ENCODE measurements around the gene UROC1.

- no peak for TF ChIP-seq CTCF (IDR thresholded peaks at IDR 0.05)
- no peak for TF ChIP-seq EZH2phosphoT487 (IDR thresholded peaks at IDR 0.05; ENCODE audit: borderline replicate concordance, low read depth)
- TF ChIP-seq TAF1 (IDR thresholded peaks at IDR 0.05; ENCODE audit: borderline replicate concordance, low read depth, low read length): no peak
- TF ChIP-seq RFX5 (IDR thresholded peaks at IDR 0.05; ENCODE audit: low read length): no peak
- TF ChIP-seq USF2 (IDR thresholded peaks at IDR 0.05; ENCODE audit: borderline replicate concordance, low read depth, low read length): no peak
- no peak for TF ChIP-seq EP300 (IDR thresholded peaks at IDR 0.05; ENCODE audit: borderline replicate concordance in 1 of 2, low read depth in 1 of 2, low read length in 1 of 2)
- no peak for TF ChIP-seq GABPA (IDR thresholded peaks at IDR 0.05; ENCODE audit: low read depth)
Measured at GRCh38 chr3:126508564-126508964, 9.0 kb downstream of the UROC1 start.
